GM06990 (cell line): ENCODE data around the gene PKN2.
"Not testable (repeated sequence)": the region's sequence is repeated elsewhere in the genome, so short reads cannot be mapped to it uniquely, and the experiment has no call there.

ENCODE experiments used
- DNase-seq: peaks from one replicate; pipeline ENCODE4 v3.0.0-alpha.2; 2011; ENCODE audit not compliant: insufficient read length; ENCODE audit errors: extremely low read depth
- H3K27me3 ChIP-seq: replicated peaks from 2 replicates; pipeline ENCODE4 v1.6.0; 2011; ENCODE audit warnings: low read length; ENCODE audit not compliant: control insufficient read depth, insufficient read depth
- H3K36me3 ChIP-seq: 2 replicates; pipeline ENCODE4 v1.5.1; 2011; ENCODE audit warnings: low read length; ENCODE audit not compliant: control insufficient read depth, insufficient read depth
- H3K4me3 ChIP-seq: replicated peaks from 2 replicates; pipeline ENCODE4 v1.5.1; 2011; ENCODE audit warnings: low read depth, mild to moderate bottlenecking, control low read depth, low read length
- TF ChIP-seq, protein P1 (sequence below): IDR thresholded peaks from 2 replicates; pipeline ENCODE4 v1.5.1; 2011; ENCODE audit warnings: low read length, control low read depth, mild to moderate bottlenecking, inconsistent platforms; ENCODE audit not compliant: insufficient read depth, poor library complexity, severe bottlenecking

Gene PKN2

DNA sequence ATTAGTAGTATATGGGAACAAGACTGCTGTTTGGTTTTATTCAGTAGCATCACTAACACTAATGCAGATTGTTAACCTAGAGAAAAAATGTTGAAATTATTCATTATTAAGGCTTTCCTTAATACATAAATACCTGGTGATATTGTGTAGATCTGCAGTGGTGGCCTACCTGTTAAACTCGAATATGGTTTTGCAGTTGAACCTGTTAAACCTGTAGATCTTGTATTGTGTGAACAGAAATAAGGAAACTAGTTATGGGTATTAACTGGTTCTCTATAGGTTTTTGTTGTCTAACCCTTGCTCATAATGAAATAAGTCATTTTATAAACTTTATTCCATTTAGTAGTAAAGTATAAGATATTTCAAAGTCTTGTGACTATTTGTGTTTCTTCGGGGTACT is 23.9 kb downstream of the PKN2 start:
- DNase-seq, result no peak
- H3K27me3 ChIP-seq, result no peaks in the 10 kb centered on the region
- TF ChIP-seq, protein P1, sequence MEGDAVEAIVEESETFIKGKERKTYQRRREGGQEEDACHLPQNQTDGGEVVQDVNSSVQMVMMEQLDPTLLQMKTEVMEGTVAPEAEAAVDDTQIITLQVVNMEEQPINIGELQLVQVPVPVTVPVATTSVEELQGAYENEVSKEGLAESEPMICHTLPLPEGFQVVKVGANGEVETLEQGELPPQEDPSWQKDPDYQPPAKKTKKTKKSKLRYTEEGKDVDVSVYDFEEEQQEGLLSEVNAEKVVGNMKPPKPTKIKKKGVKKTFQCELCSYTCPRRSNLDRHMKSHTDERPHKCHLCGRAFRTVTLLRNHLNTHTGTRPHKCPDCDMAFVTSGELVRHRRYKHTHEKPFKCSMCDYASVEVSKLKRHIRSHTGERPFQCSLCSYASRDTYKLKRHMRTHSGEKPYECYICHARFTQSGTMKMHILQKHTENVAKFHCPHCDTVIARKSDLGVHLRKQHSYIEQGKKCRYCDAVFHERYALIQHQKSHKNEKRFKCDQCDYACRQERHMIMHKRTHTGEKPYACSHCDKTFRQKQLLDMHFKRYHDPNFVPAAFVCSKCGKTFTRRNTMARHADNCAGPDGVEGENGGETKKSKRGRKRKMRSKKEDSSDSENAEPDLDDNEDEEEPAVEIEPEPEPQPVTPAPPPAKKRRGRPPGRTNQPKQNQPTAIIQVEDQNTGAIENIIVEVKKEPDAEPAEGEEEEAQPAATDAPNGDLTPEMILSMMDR, result no peak
- no peaks in the 10 kb centered on the region for H3K36me3 ChIP-seq
- no peak overlapping the region for H3K4me3 ChIP-seq

DNA sequence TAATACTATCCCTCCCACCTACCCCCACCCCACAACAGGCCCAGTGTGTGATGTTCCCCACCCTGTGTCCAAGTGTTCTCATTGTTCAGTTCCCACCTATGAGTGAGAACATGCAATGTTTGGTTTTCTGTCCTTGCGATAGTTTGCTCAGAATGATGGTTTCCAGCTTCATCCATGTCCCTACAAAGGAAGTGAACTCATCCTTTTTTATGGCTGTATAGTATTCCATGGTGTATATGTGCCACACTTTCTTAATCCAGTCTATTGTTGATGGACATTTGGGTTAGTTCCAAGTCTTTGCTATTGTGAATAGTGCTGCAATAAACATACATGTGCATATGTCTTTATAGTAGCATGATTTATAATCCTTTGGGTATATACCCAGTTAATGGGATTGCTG is 28.8 kb downstream of the PKN2 start:
- not testable (repeated sequence) for H3K4me3 ChIP-seq, DNase-seq

DNA sequence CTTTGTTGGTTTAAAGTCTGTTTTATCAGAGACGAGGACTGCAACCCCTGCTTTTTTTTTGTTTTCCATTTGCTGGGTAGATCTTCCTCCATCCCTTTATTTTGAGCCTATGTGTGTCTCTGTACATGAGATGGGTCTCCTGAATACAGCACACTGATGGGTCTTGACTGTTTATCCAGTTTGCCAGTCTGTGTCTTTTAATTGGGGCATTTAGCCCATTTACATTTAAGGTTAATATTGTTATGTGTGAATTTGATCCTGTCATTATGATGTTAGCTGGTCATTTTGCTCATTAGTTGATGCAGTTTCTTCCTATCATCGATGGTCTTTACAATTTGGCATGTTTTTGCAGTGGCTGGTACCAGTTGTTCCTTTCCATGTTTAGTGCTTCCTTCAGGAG is 32.5 kb downstream of the PKN2 start:
- not testable (repeated sequence) for H3K36me3 ChIP-seq, H3K4me3 ChIP-seq, DNase-seq, H3K27me3 ChIP-seq

More for the DNA sequence above, 28.8 kb downstream of the PKN2 start:
- not testable (repeated sequence) for H3K27me3 ChIP-seq, H3K36me3 ChIP-seq

DNA sequence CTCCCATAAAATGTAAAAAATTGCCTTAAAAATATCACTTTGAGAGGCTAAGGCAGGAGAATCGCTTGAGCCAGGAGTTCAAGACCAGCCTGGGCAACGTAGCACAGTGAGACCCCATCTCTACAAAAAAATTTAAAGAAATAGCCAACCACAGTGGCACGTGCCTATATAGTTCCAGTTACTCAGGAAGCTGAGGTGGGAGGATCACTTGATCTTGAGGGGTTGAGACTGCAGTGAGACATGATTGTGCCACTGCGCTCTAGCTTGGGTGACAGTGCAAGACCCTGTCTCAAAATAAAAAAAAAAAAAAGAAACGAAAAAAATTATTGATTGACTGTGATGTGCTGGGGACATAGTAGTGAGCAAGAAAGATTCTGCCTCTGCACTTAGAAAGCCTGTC is 38.4 kb downstream of the PKN2 start:
- H3K27me3 ChIP-seq, result no peaks in the 10 kb centered on the region
- H3K36me3 ChIP-seq, result no peaks in the 10 kb centered on the region
- no peak overlapping the region for H3K4me3 ChIP-seq
- TF ChIP-seq, protein P1, result no peak
- no peak for DNase-seq

DNA sequence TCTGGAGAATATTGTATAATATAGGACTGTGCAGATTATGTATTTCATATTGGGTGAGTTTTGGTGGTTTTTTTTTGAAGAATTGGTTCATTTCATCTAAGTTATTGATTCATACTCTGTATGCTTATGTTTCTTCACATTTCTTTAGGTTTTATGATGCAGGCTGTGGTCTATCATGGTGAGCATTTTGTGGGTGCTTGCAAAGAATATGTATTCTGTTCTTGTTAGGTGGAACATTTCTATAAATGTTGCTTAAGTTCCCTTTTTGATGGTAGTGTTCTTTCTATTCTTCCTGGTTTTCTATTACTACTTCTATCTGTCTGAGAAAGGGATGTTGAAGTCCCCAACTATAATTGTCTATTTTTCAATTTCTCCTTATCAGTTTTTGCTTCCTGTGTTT is 42.6 kb downstream of the PKN2 start:
- Histone ChIP-seq H3K27me3 (no peaks in the 10 kb centered on the region), H3K4me3 (no peak overlapping the region), H3K36me3 (no peaks in the 10 kb centered on the region; the same call in 1 of the 2 replicates)
- no peak for DNase-seq
- TF ChIP-seq, protein P1, result no peak

DNA sequence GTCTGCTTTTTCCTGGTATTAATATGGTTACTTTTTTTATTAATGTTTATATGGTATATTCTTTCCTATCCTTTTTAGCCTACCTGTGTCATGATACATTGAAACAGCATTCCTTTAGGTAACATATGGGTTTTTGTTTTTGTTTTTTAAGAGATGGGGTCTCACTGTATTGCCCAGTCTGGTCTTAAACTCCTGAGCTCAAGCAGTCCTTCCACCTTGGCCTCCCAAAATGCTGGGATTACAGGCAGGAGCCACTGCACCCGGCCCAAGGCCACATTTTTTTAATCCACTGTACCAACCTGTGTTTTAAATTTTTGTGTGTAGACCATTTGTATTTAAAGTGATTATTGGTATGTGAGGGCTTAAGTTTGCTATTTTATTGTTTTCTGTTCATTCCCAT is 43.1 kb downstream of the PKN2 start:
- TF ChIP-seq, protein P1, result no peak
- no peak overlapping the region for H3K4me3 ChIP-seq
- no peaks in the 10 kb centered on the region; the same call in 1 of the 2 replicates for H3K36me3 ChIP-seq
- H3K27me3 ChIP-seq, result no peaks in the 10 kb centered on the region
- no peak for DNase-seq

DNA sequence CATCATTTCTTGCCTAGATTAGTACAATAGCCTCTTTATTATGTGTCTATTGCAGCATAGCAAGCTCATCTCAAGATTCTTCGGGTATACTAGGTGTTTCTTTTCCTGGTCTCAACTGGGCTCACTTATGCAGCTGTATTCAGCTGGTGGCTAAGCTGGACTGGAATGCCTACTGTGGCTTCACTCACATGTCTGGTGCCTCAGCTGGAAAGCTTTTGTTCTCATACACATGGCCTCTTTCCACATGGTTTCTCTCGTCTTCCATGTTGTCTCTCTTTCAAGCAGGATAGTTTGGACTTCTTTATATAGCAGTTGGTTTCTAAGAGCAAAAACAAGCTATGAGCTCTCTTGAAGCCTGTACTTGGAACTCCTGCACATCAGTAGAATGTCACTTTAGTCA is 45.2 kb downstream of the PKN2 start:
- DNase-seq, result no peak
- TF ChIP-seq, protein P1, result no peak
- no peaks in the 10 kb centered on the region; the same call in 1 of the 2 replicates for H3K36me3 ChIP-seq
- H3K27me3 ChIP-seq, result no peaks in the 10 kb centered on the region
- no peak overlapping the region for H3K4me3 ChIP-seq
